CD4-positive, alpha-beta T cell (primary cell): ENCODE results near the gene SCN4A. TPM values are rescaled to one million over a fixed set of nuclear protein-coding genes. Genes with fewer than 3 reads are reported as not detected.

ENCODE experiments used
- ATAC-seq: fragments of 200-7000 bp; cut with Tn5 transposase; one replicate; pipeline ENCODE4 v1.10.0; 2022; ENCODE audit warnings: mild to moderate bottlenecking; ENCODE audit not compliant: poor library complexity
- CTCF ChIA-PET: fragments of 350-600 bp; sonication (Branson Sonifier 250); formaldehyde crosslinking; loops from one replicate; lab custom pipeline; 2021; ENCODE audit warnings: antibody characterized with exemption, inconsistent platforms; lab: Charles Lee
- POLR2A ChIA-PET: fragments of 350-600 bp; sonication (Branson Sonifier 250); formaldehyde crosslinking; loops from one replicate; lab custom pipeline; 2021; ENCODE audit warnings: antibody characterized with exemption, inconsistent platforms; lab: Charles Lee
- DNase-seq, 14 experiments: peaks; one replicate each; pipeline ENCODE4 v3.0.0-alpha.2; 2013 to 2020; ENCODE audit warnings: mixed read lengths in 2 of 14
- H3K27ac ChIP-seq, 2 donors: one replicate each; pipeline versions ENCODE4 v1.5.1 to v1.7.0; 2013; ENCODE audit warnings: low read length in 2 of 2, low read depth in 1 of 2, mild to moderate bottlenecking in 1 of 2
- H3K27me3 ChIP-seq, 2 experiments: 1 replicate in 1 of 2; 2 replicates in 1 of 2; pipeline versions ENCODE4 v1.6.1 to v1.7.0; 2013; ENCODE audit warnings: low read length in 2 of 2, control low read depth in 1 of 2, mild to moderate bottlenecking in 1 of 2, moderate library complexity in 1 of 2; ENCODE audit not compliant: insufficient read depth in 2 of 2, control insufficient read depth in 1 of 2
- H3K36me3 ChIP-seq: one replicate; pipeline ENCODE4 v1.6.1; 2013; ENCODE audit warnings: low read length, control low read depth; ENCODE audit not compliant: insufficient read depth
- H3K4me1 ChIP-seq: one replicate; pipeline ENCODE4 v1.6.1; 2013; ENCODE audit warnings: low read length, control low read depth; ENCODE audit not compliant: insufficient read depth
- H3K4me3 ChIP-seq: one replicate; pipeline ENCODE4 v1.5.1; 2013; ENCODE audit warnings: mild to moderate bottlenecking, low read length, moderate library complexity
- H3K9me3 ChIP-seq, 2 experiments: 1 replicate in 1 of 2; 2 replicates in 1 of 2; pipeline versions ENCODE4 v1.6.1 to v1.7.0; 2013; ENCODE audit warnings: low read length in 2 of 2, mild to moderate bottlenecking in 2 of 2, control low read depth in 1 of 2, moderate library complexity in 1 of 2; ENCODE audit not compliant: control insufficient read depth in 1 of 2, insufficient read depth in 1 of 2
- H3K27ac Mint-ChIP-seq: one replicate; pipeline ENCODE4 v1.8.0; 2020; ENCODE audit warnings: mixed read lengths
- H3K27me3 Mint-ChIP-seq: one replicate; pipeline ENCODE4 v1.8.0; 2021; ENCODE audit warnings: mixed read lengths
- H3K36me3 Mint-ChIP-seq: one replicate; pipeline ENCODE4 v1.8.0; 2021; ENCODE audit warnings: low read depth, mixed read lengths
- H3K4me1 Mint-ChIP-seq: one replicate; pipeline ENCODE4 v1.8.0; 2021; ENCODE audit warnings: low read depth, mixed read lengths
- H3K4me3 Mint-ChIP-seq: one replicate; pipeline ENCODE4 v1.8.0; 2020; ENCODE audit warnings: mild to moderate bottlenecking, mixed read lengths
- H3K9me3 Mint-ChIP-seq: one replicate; pipeline ENCODE4 v1.8.0; 2020; ENCODE audit warnings: mixed read lengths
- CTCF ChIP-seq: fragments of 200-600 bp; IDR thresholded peaks from one replicate; pipeline ENCODE4 v1.8.0; 2022; ENCODE audit warnings: antibody characterized with exemption, mild to moderate bottlenecking
- intact Hi-C, 2 experiments: fragments of 100-400 bp; cut with DNase I in 1 of 2; cut with micrococcal nuclease in 1 of 2; formaldehyde crosslinking; loops; one replicate each; pipeline versions ENCODE4 v1.15.1 to v1.9.0; 2023 to 2025; cut with DNase I, micrococcal nuclease
- total RNA-seq, 174 experiments: library from RNA in 2 of 174; stranded (reverse) in 2 of 174; gene quantifications; one replicate each; pipeline ENCODE4 v1.2.3 and lab custom pipeline; 2021 to 2026

Gene SCN4A
- total RNA-seq, 2 experiments from 2014 or later: 0.03 TPM; not detected in 1

GRCh38 chr17:63949576-63950250 is 23.0 kb downstream of the SCN4A start:
- TF ChIP-seq CTCF: no peak
- POLR2A ChIA-PET: interaction anchor here (1.1 kb wide), 1 partner anchor 30 kb away, joined by 4 read pairs; no protein-coding TSS in a partner anchor
- Histone ChIP-seq H3K36me3 (no peaks in the 10 kb centered on the region), H3K27me3 (no peaks in the 10 kb centered on the region), H3K4me1 (peaks cover 45% of the 10 kb centered on the region), H3K4me3 (no peak overlapping the region), H3K9me3 (no peaks in the 10 kb centered on the region), H3K27ac (no peak overlapping the region)
- H3K36me3 Mint-ChIP-seq: no peaks in the 10 kb centered on the region
- H3K9me3 Mint-ChIP-seq: no peaks in the 10 kb centered on the region
- DNase-seq (no peak), ATAC-seq (no peak)
- H3K27ac Mint-ChIP-seq: no peak overlapping the region
- CTCF ChIA-PET: no interaction called here
- H3K27me3 Mint-ChIP-seq: no peaks in the 10 kb centered on the region
- H3K4me1 Mint-ChIP-seq: peaks cover 35% of the 10 kb centered on the region
- intact Hi-C loops: loop anchor here (5.0 kb wide), 2 partner anchors 43 to 73 kb away; partner anchors contain the start of gene ICAM2 (in 1 of the 2)
- H3K4me3 Mint-ChIP-seq: no peak overlapping the region

- Mint-ChIP-seq H3K27me3 (no peaks in the 10 kb centered on the region), H3K4me1 (peaks cover 25% of the 10 kb centered on the region), H3K9me3 (no peaks in the 10 kb centered on the region), H3K36me3 (no peaks in the 10 kb centered on the region), H3K27ac (no peak overlapping the region), H3K4me3 (no peak overlapping the region)
- Histone ChIP-seq H3K27ac (no peak overlapping the region), H3K4me1 (peaks cover 33% of the 10 kb centered on the region), H3K9me3 (no peaks in the 10 kb centered on the region), H3K27me3 (no peaks in the 10 kb centered on the region), H3K4me3 (no peak overlapping the region), H3K36me3 (no peaks in the 10 kb centered on the region)
- intact Hi-C loops: loop anchor here (5.0 kb wide), 2 partner anchors 44 to 74 kb away; partner anchors contain the start of gene ICAM2 (in 1 of the 2)
- ATAC-seq (no peak), DNase-seq (no peak)
- CTCF ChIA-PET: no interaction called here
- POLR2A ChIA-PET: no interaction called here
- no peak for TF ChIP-seq CTCF
These were observed 24.2 kb downstream of the SCN4A start for GRCh38 chr17:63948521-63948920.

- peaks cover 30% of the 10 kb centered on the region for H3K4me1 ChIP-seq
- no peak overlapping the region for H3K4me3 ChIP-seq
- ATAC-seq (no peak), DNase-seq (no peak)
- no peaks in the 10 kb centered on the region for H3K27me3 Mint-ChIP-seq
- H3K27ac ChIP-seq: no peak overlapping the region
- H3K36me3 ChIP-seq: no peaks in the 10 kb centered on the region
- no peaks in the 10 kb centered on the region for H3K9me3 Mint-ChIP-seq
- intact Hi-C loops: loop anchor here (5.0 kb wide), 2 partner anchors 44 to 74 kb away; partner anchors contain the start of gene ICAM2 (in 1 of the 2)
- H3K9me3 ChIP-seq: no peaks in the 10 kb centered on the region
- ChIA-PET POLR2A (interaction anchor here (2.2 to 2.7 kb wide), 2 partner anchors 72 to 198 kb away, joined by 13 to 18 read pairs; partner anchors contain the start of gene ICAM2), CTCF (interaction anchor here (1.0 to 3.0 kb wide), 4 partner anchors 28 to 78 kb away, joined by 3 to 29 read pairs (median 18); no protein-coding TSS in a partner anchor)
- H3K36me3 Mint-ChIP-seq: no peaks in the 10 kb centered on the region
- peaks cover 27% of the 10 kb centered on the region for H3K4me1 Mint-ChIP-seq
- no peak overlapping the region for H3K4me3 Mint-ChIP-seq
- TF ChIP-seq CTCF: no peak
- H3K27me3 ChIP-seq: no peaks in the 10 kb centered on the region
- H3K27ac Mint-ChIP-seq: no peak overlapping the region
These were observed 24.9 kb downstream of the SCN4A start for GRCh38 chr17:63947711-63948330.
